Panc1 (cell line): Measurements from ENCODE around the gene NR4A1.

ENCODE experiments used
- POLR2AphosphoS5 ChIP-seq: IDR thresholded peaks from 2 replicates; pipeline ENCODE4 v1.6.1; 2012; ENCODE audit warnings: mild to moderate bottlenecking, low read depth, low read length, moderate library complexity
- SIN3A ChIP-seq: IDR thresholded peaks from 2 replicates; pipeline ENCODE4 v1.6.1; 2012; ENCODE audit warnings: low read depth, mild to moderate bottlenecking, low read length, moderate library complexity, borderline replicate concordance; ENCODE audit not compliant: insufficient read depth
- TCF7L2 ChIP-seq: IDR thresholded peaks from 2 replicates; pipeline ENCODE4 v1.6.1; 2011; ENCODE audit warnings: mild to moderate bottlenecking, low read depth, low read length, inconsistent platforms
- TF ChIP-seq, protein P1 (sequence below): fragments of 450-650 bp; IDR thresholded peaks from 2 replicates; pipeline ENCODE4 v1.5.1; 2017; ENCODE audit warnings: mild to moderate bottlenecking
- TF ChIP-seq, protein P2 (sequence below), 2 experiments: IDR thresholded peaks; 2 replicates each; pipeline ENCODE4 v1.6.1; 2011 to 2012; ENCODE audit warnings: low read depth in 2 of 2, control low read depth in 1 of 2, low read length in 1 of 2, mild to moderate bottlenecking in 1 of 2, moderate library complexity in 1 of 2; ENCODE audit not compliant: insufficient read depth in 1 of 2

DNA sequence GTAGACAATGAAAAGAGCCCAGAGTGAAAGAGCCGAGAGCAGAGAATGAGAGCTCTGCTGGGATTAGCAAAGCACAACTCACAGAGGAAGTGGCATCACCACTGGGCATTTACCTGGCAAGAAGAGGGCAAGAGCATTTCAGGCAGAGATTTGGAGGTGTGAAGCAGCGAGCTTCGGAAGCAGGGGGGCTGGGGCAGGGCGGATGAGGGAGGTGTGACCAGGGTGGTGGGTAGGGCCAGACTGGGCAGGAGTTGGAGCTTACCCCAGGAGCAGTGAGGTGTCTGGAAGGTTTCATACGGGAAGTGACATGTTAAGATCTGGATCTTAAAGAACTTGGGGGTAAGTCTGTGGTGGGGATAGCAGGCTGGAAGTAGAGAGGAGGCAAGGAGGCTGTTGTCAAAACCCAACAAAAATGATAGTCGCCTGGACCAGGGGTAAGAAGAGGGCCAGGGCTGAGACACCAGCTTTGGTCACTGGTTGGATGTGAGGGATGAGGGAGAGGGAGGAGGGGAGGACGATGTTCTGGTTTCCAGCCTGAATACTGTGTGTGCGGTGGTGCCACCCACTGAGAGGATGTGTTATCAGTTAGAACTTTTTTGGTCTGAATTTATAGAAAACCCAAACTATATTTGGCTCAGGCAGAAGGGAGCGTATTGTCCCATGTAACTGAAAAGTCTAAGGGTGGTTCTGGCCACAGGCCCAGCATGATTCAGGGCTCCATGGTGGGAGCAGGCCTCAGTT is 33.4 kb downstream of the NR4A1 start:
- TF ChIP-seq, protein P1, sequence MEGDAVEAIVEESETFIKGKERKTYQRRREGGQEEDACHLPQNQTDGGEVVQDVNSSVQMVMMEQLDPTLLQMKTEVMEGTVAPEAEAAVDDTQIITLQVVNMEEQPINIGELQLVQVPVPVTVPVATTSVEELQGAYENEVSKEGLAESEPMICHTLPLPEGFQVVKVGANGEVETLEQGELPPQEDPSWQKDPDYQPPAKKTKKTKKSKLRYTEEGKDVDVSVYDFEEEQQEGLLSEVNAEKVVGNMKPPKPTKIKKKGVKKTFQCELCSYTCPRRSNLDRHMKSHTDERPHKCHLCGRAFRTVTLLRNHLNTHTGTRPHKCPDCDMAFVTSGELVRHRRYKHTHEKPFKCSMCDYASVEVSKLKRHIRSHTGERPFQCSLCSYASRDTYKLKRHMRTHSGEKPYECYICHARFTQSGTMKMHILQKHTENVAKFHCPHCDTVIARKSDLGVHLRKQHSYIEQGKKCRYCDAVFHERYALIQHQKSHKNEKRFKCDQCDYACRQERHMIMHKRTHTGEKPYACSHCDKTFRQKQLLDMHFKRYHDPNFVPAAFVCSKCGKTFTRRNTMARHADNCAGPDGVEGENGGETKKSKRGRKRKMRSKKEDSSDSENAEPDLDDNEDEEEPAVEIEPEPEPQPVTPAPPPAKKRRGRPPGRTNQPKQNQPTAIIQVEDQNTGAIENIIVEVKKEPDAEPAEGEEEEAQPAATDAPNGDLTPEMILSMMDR, result no peak
- TF ChIP-seq TCF7L2 (no peak), SIN3A (no peak), POLR2AphosphoS5 (no peak)
- TF ChIP-seq, protein P2, sequence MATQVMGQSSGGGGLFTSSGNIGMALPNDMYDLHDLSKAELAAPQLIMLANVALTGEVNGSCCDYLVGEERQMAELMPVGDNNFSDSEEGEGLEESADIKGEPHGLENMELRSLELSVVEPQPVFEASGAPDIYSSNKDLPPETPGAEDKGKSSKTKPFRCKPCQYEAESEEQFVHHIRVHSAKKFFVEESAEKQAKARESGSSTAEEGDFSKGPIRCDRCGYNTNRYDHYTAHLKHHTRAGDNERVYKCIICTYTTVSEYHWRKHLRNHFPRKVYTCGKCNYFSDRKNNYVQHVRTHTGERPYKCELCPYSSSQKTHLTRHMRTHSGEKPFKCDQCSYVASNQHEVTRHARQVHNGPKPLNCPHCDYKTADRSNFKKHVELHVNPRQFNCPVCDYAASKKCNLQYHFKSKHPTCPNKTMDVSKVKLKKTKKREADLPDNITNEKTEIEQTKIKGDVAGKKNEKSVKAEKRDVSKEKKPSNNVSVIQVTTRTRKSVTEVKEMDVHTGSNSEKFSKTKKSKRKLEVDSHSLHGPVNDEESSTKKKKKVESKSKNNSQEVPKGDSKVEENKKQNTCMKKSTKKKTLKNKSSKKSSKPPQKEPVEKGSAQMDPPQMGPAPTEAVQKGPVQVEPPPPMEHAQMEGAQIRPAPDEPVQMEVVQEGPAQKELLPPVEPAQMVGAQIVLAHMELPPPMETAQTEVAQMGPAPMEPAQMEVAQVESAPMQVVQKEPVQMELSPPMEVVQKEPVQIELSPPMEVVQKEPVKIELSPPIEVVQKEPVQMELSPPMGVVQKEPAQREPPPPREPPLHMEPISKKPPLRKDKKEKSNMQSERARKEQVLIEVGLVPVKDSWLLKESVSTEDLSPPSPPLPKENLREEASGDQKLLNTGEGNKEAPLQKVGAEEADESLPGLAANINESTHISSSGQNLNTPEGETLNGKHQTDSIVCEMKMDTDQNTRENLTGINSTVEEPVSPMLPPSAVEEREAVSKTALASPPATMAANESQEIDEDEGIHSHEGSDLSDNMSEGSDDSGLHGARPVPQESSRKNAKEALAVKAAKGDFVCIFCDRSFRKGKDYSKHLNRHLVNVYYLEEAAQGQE (IDR thresholded peaks at IDR 0.05; ENCODE audit: insufficient read depth in 1 of 2, low read depth in 2 of 2, low read length in 1 of 2), result no peak
